Stimulated activated naive CD8-positive, alpha-beta T cell treated with anti-CD3 and anti-CD28 coated beads, Interleukin-15, Interleukin-2, amounts not matched to agents 100 ng/mL and 50 ng/mL, for 24 hours (primary cell): ENCODE data around the gene SGF29.
A peak's percentile ranks its signal among the peaks of the same experiment; 100 is the strongest.

Experiments used
- H3K27ac Mint-ChIP-seq: one replicate; pipeline ENCODE4 v1.8.0; 2021; ENCODE audit warnings: mild to moderate bottlenecking, mixed read lengths
- H3K27me3 Mint-ChIP-seq: one replicate; pipeline ENCODE4 v1.8.0; 2021; ENCODE audit warnings: mixed read lengths
- H3K36me3 Mint-ChIP-seq: one replicate; pipeline ENCODE4 v1.8.0; 2021; ENCODE audit warnings: low read depth, mixed read lengths
- H3K4me1 Mint-ChIP-seq: one replicate; pipeline ENCODE4 v1.8.0; 2021; ENCODE audit warnings: low read depth, mixed read lengths
- H3K4me3 Mint-ChIP-seq: one replicate; pipeline ENCODE4 v1.8.0; 2021; ENCODE audit warnings: mild to moderate bottlenecking, mixed read lengths
- H3K9me3 Mint-ChIP-seq: one replicate; pipeline ENCODE4 v1.8.0; 2021; ENCODE audit warnings: mixed read lengths

SGF29 gene

GRCh38 chr16:28553776-28554633 lies at the start of gene SGF29:
Gene SGF29 (plus strand): TSS chr16:28553920. CDS start chr16:28581070, 27,150 bp downstream.
- H3K27ac Mint-ChIP-seq = peak within 1 kb of the TSS; percentile 97
- H3K9me3 Mint-ChIP-seq = no peaks in the 10 kb centered on the region
- peak within 1 kb of the TSS; percentile 88 for H3K4me3 Mint-ChIP-seq
- no peaks in the 10 kb centered on the region for H3K27me3 Mint-ChIP-seq
- peaks cover 50% of the 10 kb centered on the region for H3K4me1 Mint-ChIP-seq
- H3K36me3 Mint-ChIP-seq = peaks cover 14% of the 10 kb centered on the region

GRCh38 chr16:28504707-28505404 lies 48.9 kb upstream of the SGF29 start:
- H3K27ac Mint-ChIP-seq = no peak overlapping the region
- H3K27me3 Mint-ChIP-seq = no peaks in the 10 kb centered on the region

GRCh38 chr16:28505489-28506137 lies 48.1 kb upstream of the SGF29 start:
- Mint-ChIP-seq H3K27ac (no peak overlapping the region), H3K4me3 (no peak overlapping the region)

More at GRCh38 chr16:28504707-28505404, 48.9 kb upstream of the SGF29 start:
- peaks cover 34% of the 10 kb centered on the region for H3K4me1 Mint-ChIP-seq
- H3K4me3 Mint-ChIP-seq = no peak overlapping the region
- H3K36me3 Mint-ChIP-seq = no peaks in the 10 kb centered on the region
- H3K9me3 Mint-ChIP-seq = no peaks in the 10 kb centered on the region

GRCh38 chr16:28511031-28511430 lies 42.7 kb upstream of the SGF29 start:
- H3K27ac Mint-ChIP-seq = no peak overlapping the region
- peaks cover 29% of the 10 kb centered on the region for H3K4me1 Mint-ChIP-seq
- H3K27me3 Mint-ChIP-seq = no peaks in the 10 kb centered on the region
- no peaks in the 10 kb centered on the region for H3K9me3 Mint-ChIP-seq
- H3K4me3 Mint-ChIP-seq = no peak overlapping the region
- no peaks in the 10 kb centered on the region for H3K36me3 Mint-ChIP-seq

More at GRCh38 chr16:28505489-28506137, 48.1 kb upstream of the SGF29 start:
- Mint-ChIP-seq H3K27me3 (no peaks in the 10 kb centered on the region), H3K4me1 (peaks cover 27% of the 10 kb centered on the region), H3K36me3 (no peaks in the 10 kb centered on the region), H3K9me3 (no peaks in the 10 kb centered on the region)

- Mint-ChIP-seq H3K36me3 (no peaks in the 10 kb centered on the region), H3K4me3 (no peak overlapping the region), H3K27me3 (no peaks in the 10 kb centered on the region), H3K4me1 (peaks cover 20% of the 10 kb centered on the region), H3K27ac (no peak overlapping the region), H3K9me3 (no peaks in the 10 kb centered on the region)
Observed at GRCh38 chr16:28511801-28512789, 41.6 kb upstream of the SGF29 start.

GRCh38 chr16:28513484-28514181 lies 40.1 kb upstream of the SGF29 start:
- Mint-ChIP-seq H3K4me1 (peaks cover 4% of the 10 kb centered on the region), H3K27me3 (no peaks in the 10 kb centered on the region), H3K36me3 (no peaks in the 10 kb centered on the region), H3K4me3 (no peak overlapping the region), H3K27ac (no peak overlapping the region), H3K9me3 (no peaks in the 10 kb centered on the region)

GRCh38 chr16:28514246-28514645 lies 39.5 kb upstream of the SGF29 start:
- Mint-ChIP-seq H3K27me3 (no peaks in the 10 kb centered on the region), H3K4me3 (no peak overlapping the region), H3K4me1 (peaks cover 4% of the 10 kb centered on the region), H3K27ac (no peak overlapping the region), H3K36me3 (no peaks in the 10 kb centered on the region), H3K9me3 (no peaks in the 10 kb centered on the region)

- no peaks in the 10 kb centered on the region for H3K27me3 Mint-ChIP-seq
Observed at GRCh38 chr16:28520672-28521071, 33.0 kb upstream of the SGF29 start.

GRCh38 chr16:28521436-28521835 lies 32.3 kb upstream of the SGF29 start:
- Mint-ChIP-seq H3K9me3 (no peaks in the 10 kb centered on the region), H3K4me1 (peaks cover 10% of the 10 kb centered on the region), H3K27ac (no peak overlapping the region), H3K36me3 (no peaks in the 10 kb centered on the region), H3K4me3 (no peak overlapping the region), H3K27me3 (no peaks in the 10 kb centered on the region)

More at GRCh38 chr16:28520672-28521071, 33.0 kb upstream of the SGF29 start:
- Mint-ChIP-seq H3K36me3 (no peaks in the 10 kb centered on the region), H3K4me3 (no peak overlapping the region), H3K27ac (no peak overlapping the region), H3K9me3 (no peaks in the 10 kb centered on the region), H3K4me1 (peaks cover 10% of the 10 kb centered on the region)

GRCh38 chr16:28522792-28523191 lies 30.9 kb upstream of the SGF29 start:
- Mint-ChIP-seq H3K36me3 (no peaks in the 10 kb centered on the region), H3K4me3 (no peak overlapping the region), H3K9me3 (no peaks in the 10 kb centered on the region), H3K27me3 (no peaks in the 10 kb centered on the region), H3K4me1 (peaks cover 10% of the 10 kb centered on the region), H3K27ac (no peak overlapping the region)

- Mint-ChIP-seq H3K4me3 (no peak overlapping the region), H3K27ac (no peak overlapping the region), H3K36me3 (no peaks in the 10 kb centered on the region), H3K27me3 (no peaks in the 10 kb centered on the region), H3K4me1 (peaks cover 10% of the 10 kb centered on the region), H3K9me3 (no peaks in the 10 kb centered on the region)
Observed at GRCh38 chr16:28524681-28525171, 29.0 kb upstream of the SGF29 start.

- Mint-ChIP-seq H3K9me3 (no peaks in the 10 kb centered on the region), H3K36me3 (no peaks in the 10 kb centered on the region), H3K4me1 (peaks cover 10% of the 10 kb centered on the region), H3K27me3 (no peaks in the 10 kb centered on the region), H3K4me3 (no peak overlapping the region), H3K27ac (no peak overlapping the region)
Observed at GRCh38 chr16:28526201-28527099, 27.3 kb upstream of the SGF29 start.
